WTC11 (cell line): Measurements from ENCODE around the gene HDGFL3. TPM values are rescaled to one million over a fixed set of nuclear protein-coding genes. Genes with fewer than 3 reads are reported as not detected.

Experiments
- ATF1 ChIP-seq: sonication (generic); formaldehyde crosslinking; IDR thresholded peaks from 2 replicates; pipeline ENCODE4 v1.8.1; 2023; ENCODE audit warnings: mild to moderate bottlenecking, moderate library complexity, missing genetic modification reagents
- EMX1 ChIP-seq: fragments of 250-450 bp; sonication (Bioruptor Pico); IDR thresholded peaks from 2 replicates; pipeline ENCODE4 v1.8.0; 2021; ENCODE audit warnings: mild to moderate bottlenecking
- ESRRA ChIP-seq: sonication (generic); formaldehyde crosslinking; IDR thresholded peaks from 2 replicates; pipeline ENCODE4 v1.8.1; 2022; ENCODE audit warnings: mild to moderate bottlenecking, missing genetic modification reagents, borderline replicate concordance
- GRHL2 ChIP-seq: fragments of 250-450 bp; sonication (Bioruptor Pico); IDR thresholded peaks from 2 replicates; pipeline ENCODE4 v1.8.0; 2022; ENCODE audit warnings: mild to moderate bottlenecking, moderate library complexity; ENCODE audit not compliant: insufficient replicate concordance, severe bottlenecking
- IRF2 ChIP-seq: sonication (generic); formaldehyde crosslinking; IDR thresholded peaks from 2 replicates; pipeline ENCODE4 v1.8.0; 2022; ENCODE audit warnings: low read depth, missing genetic modification reagents, borderline replicate concordance
- JUN ChIP-seq: sonication (generic); formaldehyde crosslinking; IDR thresholded peaks from 2 replicates; pipeline ENCODE4 v1.8.0; 2023; ENCODE audit warnings: mild to moderate bottlenecking, missing genetic modification reagents
- KAT7 ChIP-seq: sonication (generic); formaldehyde crosslinking; IDR thresholded peaks from 2 replicates; pipeline ENCODE4 v1.8.1; 2023; ENCODE audit warnings: missing genetic modification reagents, mild to moderate bottlenecking, borderline replicate concordance
- NFYB ChIP-seq: sonication (generic); formaldehyde crosslinking; conservative IDR thresholded peaks from 2 replicates; pipeline ENCODE4 v1.8.0; 2022; ENCODE audit warnings: low read depth, missing genetic modification reagents
- PRRX2 ChIP-seq: fragments of 250-450 bp; sonication (Bioruptor Pico); IDR thresholded peaks from 2 replicates; pipeline ENCODE4 v1.8.0; 2021; ENCODE audit warnings: mild to moderate bottlenecking
- TEAD1 ChIP-seq: sonication (generic); formaldehyde crosslinking; IDR thresholded peaks from 2 replicates; pipeline ENCODE4 v1.8.0; 2022; ENCODE audit warnings: mild to moderate bottlenecking, missing genetic modification reagents
- TP53 ChIP-seq: sonication (generic); formaldehyde crosslinking; IDR thresholded peaks from 2 replicates; pipeline ENCODE4 v1.8.1; 2023; ENCODE audit warnings: mild to moderate bottlenecking, missing genetic modification reagents
- ZNF138 ChIP-seq: sonication (generic); formaldehyde crosslinking; conservative IDR thresholded peaks from 2 replicates; pipeline ENCODE4 v1.8.1; 2022; ENCODE audit warnings: mild to moderate bottlenecking, moderate library complexity, missing genetic modification reagents
- ZNF219 ChIP-seq: sonication (generic); formaldehyde crosslinking; IDR thresholded peaks from 2 replicates; pipeline ENCODE4 v1.8.0; 2023; ENCODE audit warnings: missing genetic modification reagents, mild to moderate bottlenecking, borderline replicate concordance
- total RNA-seq: library from RNA; stranded (reverse); gene quantifications from 3 replicates; pipeline ENCODE4 v1.2.3, GENCODE V29; 2021
- TF ChIP-seq, protein P1 (sequence below): fragments of 200-600 bp; IDR thresholded peaks from 2 replicates; pipeline ENCODE4 v1.8.0; 2022; ENCODE audit warnings: antibody characterized with exemption
- TF ChIP-seq, protein P2 (sequence below): sonication (generic); formaldehyde crosslinking; IDR thresholded peaks from 2 replicates; pipeline ENCODE4 v1.8.1; 2022; ENCODE audit warnings: mild to moderate bottlenecking, moderate library complexity, missing genetic modification reagents
- TF ChIP-seq, protein P3 (sequence below): sonication (generic); formaldehyde crosslinking; IDR thresholded peaks from 2 replicates; pipeline ENCODE4 v1.8.1; 2023; ENCODE audit warnings: mild to moderate bottlenecking, moderate library complexity, missing genetic modification reagents
- TF ChIP-seq, protein P4 (sequence below): sonication (generic); formaldehyde crosslinking; IDR thresholded peaks from 2 replicates; pipeline ENCODE4 v1.8.1; 2023; ENCODE audit warnings: mild to moderate bottlenecking, missing genetic modification reagents
- TF ChIP-seq, protein P5 (sequence below): sonication (generic); formaldehyde crosslinking; IDR thresholded peaks from 2 replicates; pipeline ENCODE4 v1.8.1; 2022; ENCODE audit warnings: low read depth, mild to moderate bottlenecking, moderate library complexity, missing genetic modification reagents, borderline replicate concordance
- TF ChIP-seq, protein P6 (sequence below): sonication (generic); formaldehyde crosslinking; IDR thresholded peaks from 2 replicates; pipeline ENCODE4 v1.8.0; 2023; ENCODE audit warnings: missing genetic modification reagents, mild to moderate bottlenecking, borderline replicate concordance

Gene HDGFL3
- total RNA-seq, 1 experiment from 2014 or later: 124 TPM

DNA sequence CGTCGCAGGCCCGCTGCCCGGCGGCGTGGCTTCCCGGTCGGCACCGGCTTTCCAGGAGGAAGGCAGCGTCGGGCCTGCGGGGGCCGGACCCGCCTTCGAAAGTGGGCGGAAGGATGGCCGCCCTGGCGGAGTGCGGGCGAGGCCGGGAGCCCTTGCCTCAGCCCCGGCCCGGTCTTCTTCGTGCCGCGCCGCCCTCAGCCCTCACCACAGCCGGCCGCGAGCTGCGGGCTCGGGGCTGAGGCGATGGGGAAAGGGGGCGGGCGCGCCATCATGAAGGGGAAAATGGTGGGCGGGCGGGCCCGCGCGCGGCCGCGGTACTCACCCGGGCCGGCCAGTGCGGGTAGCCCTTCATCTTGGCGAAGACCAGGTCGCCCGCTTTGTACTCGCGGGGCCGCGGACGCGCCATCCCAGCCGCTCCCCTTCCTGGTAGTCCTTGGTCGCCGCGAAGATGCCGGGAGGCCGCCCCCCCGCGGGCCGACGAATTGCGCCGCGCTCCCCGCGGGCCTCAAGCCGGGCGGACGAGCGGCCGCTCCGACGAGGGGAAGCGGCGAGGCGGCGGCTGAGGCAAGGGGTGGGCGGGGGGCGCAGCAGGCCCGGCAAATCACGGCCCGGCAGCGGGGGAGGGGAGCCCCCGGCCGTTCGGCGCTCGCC is 489 bp downstream of the HDGFL3 start (continued):
- no peak for TF ChIP-seq GRHL2 (CRISPR knock-in tag)
- no peak for TF ChIP-seq EMX1
- TF ChIP-seq JUN (CRISPR knock-in tag): peak; percentile 45; the same call in 1 of the 2 replicates
- 0 out of 2 replicates have a peak, but pooled peaks have one; percentile 59 for TF ChIP-seq ZNF138 (CRISPR knock-in tag)
- peak; percentile 44; the same call in 1 of the 2 replicates for TF ChIP-seq TP53 (CRISPR knock-in tag)
- TF ChIP-seq, protein P1, sequence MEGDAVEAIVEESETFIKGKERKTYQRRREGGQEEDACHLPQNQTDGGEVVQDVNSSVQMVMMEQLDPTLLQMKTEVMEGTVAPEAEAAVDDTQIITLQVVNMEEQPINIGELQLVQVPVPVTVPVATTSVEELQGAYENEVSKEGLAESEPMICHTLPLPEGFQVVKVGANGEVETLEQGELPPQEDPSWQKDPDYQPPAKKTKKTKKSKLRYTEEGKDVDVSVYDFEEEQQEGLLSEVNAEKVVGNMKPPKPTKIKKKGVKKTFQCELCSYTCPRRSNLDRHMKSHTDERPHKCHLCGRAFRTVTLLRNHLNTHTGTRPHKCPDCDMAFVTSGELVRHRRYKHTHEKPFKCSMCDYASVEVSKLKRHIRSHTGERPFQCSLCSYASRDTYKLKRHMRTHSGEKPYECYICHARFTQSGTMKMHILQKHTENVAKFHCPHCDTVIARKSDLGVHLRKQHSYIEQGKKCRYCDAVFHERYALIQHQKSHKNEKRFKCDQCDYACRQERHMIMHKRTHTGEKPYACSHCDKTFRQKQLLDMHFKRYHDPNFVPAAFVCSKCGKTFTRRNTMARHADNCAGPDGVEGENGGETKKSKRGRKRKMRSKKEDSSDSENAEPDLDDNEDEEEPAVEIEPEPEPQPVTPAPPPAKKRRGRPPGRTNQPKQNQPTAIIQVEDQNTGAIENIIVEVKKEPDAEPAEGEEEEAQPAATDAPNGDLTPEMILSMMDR: no peak
- TF ChIP-seq TEAD1 (CRISPR knock-in tag): peak; percentile 53; the same call in 1 of the 2 replicates
- TF ChIP-seq, protein P2, sequence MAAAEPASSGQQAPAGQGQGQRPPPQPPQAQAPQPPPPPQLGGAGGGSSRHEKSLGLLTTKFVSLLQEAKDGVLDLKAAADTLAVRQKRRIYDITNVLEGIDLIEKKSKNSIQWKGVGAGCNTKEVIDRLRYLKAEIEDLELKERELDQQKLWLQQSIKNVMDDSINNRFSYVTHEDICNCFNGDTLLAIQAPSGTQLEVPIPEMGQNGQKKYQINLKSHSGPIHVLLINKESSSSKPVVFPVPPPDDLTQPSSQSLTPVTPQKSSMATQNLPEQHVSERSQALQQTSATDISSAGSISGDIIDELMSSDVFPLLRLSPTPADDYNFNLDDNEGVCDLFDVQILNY (CRISPR knock-in tag): peak; percentile 61
- 0 out of 2 replicates have a peak, but pooled peaks have one; percentile 18 for TF ChIP-seq ZNF219 (CRISPR knock-in tag)
- TF ChIP-seq NFYB: 0 out of 2 replicates have a peak, but pooled peaks have one; percentile 1
- TF ChIP-seq KAT7 (CRISPR knock-in tag): 0 out of 2 replicates have a peak, but pooled peaks have one; percentile 63
- no peak; the same call in 1 of the 2 replicates for TF ChIP-seq ESRRA (CRISPR knock-in tag)
- TF ChIP-seq, protein P3, sequence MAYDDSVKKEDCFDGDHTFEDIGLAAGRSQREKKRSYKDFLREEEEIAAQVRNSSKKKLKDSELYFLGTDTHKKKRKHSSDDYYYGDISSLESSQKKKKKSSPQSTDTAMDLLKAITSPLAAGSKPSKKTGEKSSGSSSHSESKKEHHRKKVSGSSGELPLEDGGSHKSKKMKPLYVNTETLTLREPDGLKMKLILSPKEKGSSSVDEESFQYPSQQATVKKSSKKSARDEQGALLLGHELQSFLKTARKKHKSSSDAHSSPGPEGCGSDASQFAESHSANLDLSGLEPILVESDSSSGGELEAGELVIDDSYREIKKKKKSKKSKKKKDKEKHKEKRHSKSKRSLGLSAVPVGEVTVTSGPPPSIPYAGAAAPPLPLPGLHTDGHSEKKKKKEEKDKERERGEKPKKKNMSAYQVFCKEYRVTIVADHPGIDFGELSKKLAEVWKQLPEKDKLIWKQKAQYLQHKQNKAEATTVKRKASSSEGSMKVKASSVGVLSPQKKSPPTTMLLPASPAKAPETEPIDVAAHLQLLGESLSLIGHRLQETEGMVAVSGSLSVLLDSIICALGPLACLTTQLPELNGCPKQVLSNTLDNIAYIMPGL: peak; percentile 93; the same call in 1 of the 2 replicates
- TF ChIP-seq ATF1 (CRISPR knock-in tag): 0 out of 2 replicates have a peak, but pooled peaks have one; percentile 36
- no peak for TF ChIP-seq PRRX2 (CRISPR knock-in tag)
- TF ChIP-seq, protein P4, sequence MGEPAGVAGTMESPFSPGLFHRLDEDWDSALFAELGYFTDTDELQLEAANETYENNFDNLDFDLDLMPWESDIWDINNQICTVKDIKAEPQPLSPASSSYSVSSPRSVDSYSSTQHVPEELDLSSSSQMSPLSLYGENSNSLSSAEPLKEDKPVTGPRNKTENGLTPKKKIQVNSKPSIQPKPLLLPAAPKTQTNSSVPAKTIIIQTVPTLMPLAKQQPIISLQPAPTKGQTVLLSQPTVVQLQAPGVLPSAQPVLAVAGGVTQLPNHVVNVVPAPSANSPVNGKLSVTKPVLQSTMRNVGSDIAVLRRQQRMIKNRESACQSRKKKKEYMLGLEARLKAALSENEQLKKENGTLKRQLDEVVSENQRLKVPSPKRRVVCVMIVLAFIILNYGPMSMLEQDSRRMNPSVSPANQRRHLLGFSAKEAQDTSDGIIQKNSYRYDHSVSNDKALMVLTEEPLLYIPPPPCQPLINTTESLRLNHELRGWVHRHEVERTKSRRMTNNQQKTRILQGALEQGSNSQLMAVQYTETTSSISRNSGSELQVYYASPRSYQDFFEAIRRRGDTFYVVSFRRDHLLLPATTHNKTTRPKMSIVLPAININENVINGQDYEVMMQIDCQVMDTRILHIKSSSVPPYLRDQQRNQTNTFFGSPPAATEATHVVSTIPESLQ: no peak
- TF ChIP-seq, protein P5, sequence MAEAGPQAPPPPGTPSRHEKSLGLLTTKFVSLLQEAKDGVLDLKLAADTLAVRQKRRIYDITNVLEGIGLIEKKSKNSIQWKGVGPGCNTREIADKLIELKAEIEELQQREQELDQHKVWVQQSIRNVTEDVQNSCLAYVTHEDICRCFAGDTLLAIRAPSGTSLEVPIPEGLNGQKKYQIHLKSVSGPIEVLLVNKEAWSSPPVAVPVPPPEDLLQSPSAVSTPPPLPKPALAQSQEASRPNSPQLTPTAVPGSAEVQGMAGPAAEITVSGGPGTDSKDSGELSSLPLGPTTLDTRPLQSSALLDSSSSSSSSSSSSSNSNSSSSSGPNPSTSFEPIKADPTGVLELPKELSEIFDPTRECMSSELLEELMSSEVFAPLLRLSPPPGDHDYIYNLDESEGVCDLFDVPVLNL: 0 out of 2 replicates have a peak, but pooled peaks have one; percentile 76
- no peak for TF ChIP-seq IRF2
- TF ChIP-seq, protein P6, sequence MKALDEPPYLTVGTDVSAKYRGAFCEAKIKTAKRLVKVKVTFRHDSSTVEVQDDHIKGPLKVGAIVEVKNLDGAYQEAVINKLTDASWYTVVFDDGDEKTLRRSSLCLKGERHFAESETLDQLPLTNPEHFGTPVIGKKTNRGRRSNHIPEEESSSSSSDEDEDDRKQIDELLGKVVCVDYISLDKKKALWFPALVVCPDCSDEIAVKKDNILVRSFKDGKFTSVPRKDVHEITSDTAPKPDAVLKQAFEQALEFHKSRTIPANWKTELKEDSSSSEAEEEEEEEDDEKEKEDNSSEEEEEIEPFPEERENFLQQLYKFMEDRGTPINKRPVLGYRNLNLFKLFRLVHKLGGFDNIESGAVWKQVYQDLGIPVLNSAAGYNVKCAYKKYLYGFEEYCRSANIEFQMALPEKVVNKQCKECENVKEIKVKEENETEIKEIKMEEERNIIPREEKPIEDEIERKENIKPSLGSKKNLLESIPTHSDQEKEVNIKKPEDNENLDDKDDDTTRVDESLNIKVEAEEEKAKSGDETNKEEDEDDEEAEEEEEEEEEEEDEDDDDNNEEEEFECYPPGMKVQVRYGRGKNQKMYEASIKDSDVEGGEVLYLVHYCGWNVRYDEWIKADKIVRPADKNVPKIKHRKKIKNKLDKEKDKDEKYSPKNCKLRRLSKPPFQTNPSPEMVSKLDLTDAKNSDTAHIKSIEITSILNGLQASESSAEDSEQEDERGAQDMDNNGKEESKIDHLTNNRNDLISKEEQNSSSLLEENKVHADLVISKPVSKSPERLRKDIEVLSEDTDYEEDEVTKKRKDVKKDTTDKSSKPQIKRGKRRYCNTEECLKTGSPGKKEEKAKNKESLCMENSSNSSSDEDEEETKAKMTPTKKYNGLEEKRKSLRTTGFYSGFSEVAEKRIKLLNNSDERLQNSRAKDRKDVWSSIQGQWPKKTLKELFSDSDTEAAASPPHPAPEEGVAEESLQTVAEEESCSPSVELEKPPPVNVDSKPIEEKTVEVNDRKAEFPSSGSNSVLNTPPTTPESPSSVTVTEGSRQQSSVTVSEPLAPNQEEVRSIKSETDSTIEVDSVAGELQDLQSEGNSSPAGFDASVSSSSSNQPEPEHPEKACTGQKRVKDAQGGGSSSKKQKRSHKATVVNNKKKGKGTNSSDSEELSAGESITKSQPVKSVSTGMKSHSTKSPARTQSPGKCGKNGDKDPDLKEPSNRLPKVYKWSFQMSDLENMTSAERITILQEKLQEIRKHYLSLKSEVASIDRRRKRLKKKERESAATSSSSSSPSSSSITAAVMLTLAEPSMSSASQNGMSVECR (CRISPR knock-in tag): peak; percentile 92
